Thymus (tissue), 11 donors: ENCODE data around the gene LARP4B. TPM values are rescaled to one million over a fixed set of nuclear protein-coding genes. Genes with fewer than 3 reads are reported as not detected.

Experiments
- DNase-seq, 9 donors: peaks; one replicate each; pipeline ENCODE4 v3.0.0-alpha.2; 2013; ENCODE audit warnings: low spot score in 9 of 9, low read depth in 6 of 9, missing footprints in 1 of 9
- H3K27ac ChIP-seq, 2 donors: one replicate each; pipeline ENCODE4 v1.5.1; 2013; ENCODE audit warnings: control low read depth in 1 of 2, low read depth in 1 of 2, low read length in 1 of 2, mild to moderate bottlenecking in 1 of 2, moderate library complexity in 1 of 2
- H3K27me3 ChIP-seq, 2 donors: one replicate each; pipeline ENCODE4 v1.5.1; 2013; ENCODE audit warnings: low read length in 1 of 2; ENCODE audit not compliant: control insufficient read depth in 2 of 2, insufficient read depth in 1 of 2
- H3K36me3 ChIP-seq, 2 donors: one replicate each; pipeline ENCODE4 v1.5.1; 2013; ENCODE audit warnings: low read length in 1 of 2, mild to moderate bottlenecking in 1 of 2, moderate library complexity in 1 of 2; ENCODE audit not compliant: control insufficient read depth in 2 of 2, insufficient read depth in 2 of 2
- H3K4me1 ChIP-seq, 2 donors: one replicate each; pipeline ENCODE4 v1.5.1; 2013; ENCODE audit warnings: low read length in 2 of 2; ENCODE audit not compliant: control insufficient read depth in 2 of 2, insufficient read depth in 2 of 2
- H3K4me3 ChIP-seq, 2 donors: one replicate each; pipeline ENCODE4 v1.5.1; 2013; ENCODE audit warnings: low read length in 2 of 2, control low read depth in 1 of 2, mild to moderate bottlenecking in 1 of 2
- H3K9me3 ChIP-seq, 2 donors: one replicate each; pipeline ENCODE4 v1.5.1; 2013; ENCODE audit warnings: low read length in 1 of 2, mild to moderate bottlenecking in 1 of 2; ENCODE audit not compliant: control insufficient read depth in 2 of 2, insufficient read depth in 1 of 2
- WGBS: extraction: QIAGEN DNeasy Blood & Tissue Kit; methylation state at CpG from one replicate; pipeline ENCODE4 v1.1.7; 2013; 5-methylcytosine and 5-hydroxymethylcytosine counted together
- polyA plus RNA-seq: library from polyadenylated mRNA; stranded (reverse); fragments of 200-250 nt; gene quantifications from one replicate; pipeline ENCODE4 v1.2.3, GENCODE V29; 2013
- total RNA-seq: library from RNA; stranded (reverse); fragments of 120-200 nt; gene quantifications from one replicate; pipeline ENCODE4 v1.2.4, GENCODE V29; 2013
- donor health status: healthy.

Gene LARP4B
- total and polyA plus RNA-seq, 2 donors = 19.3 to 22.0 TPM

- Histone ChIP-seq H3K36me3 (no peaks in the 10 kb centered on the region), H3K9me3 (no peaks in the 10 kb centered on the region), H3K4me3 (no peak overlapping the region), H3K4me1 (no peaks in the 10 kb centered on the region), H3K27ac (no peak overlapping the region), H3K27me3 (peaks cover 16 to 21% of the 10 kb centered on the region in 2 donors)
- 89% methylated on average over 32 of the region's 32 CpGs for WGBS
- DNase-seq = no peak
Observed at GRCh38 chr10:782751-783648, 148.5 kb downstream of the LARP4B start.

- 97% methylated on average over 21 of the region's 21 CpGs for WGBS
- Histone ChIP-seq H3K27me3 (peaks cover 9 to 16% of the 10 kb centered on the region in 2 donors), H3K36me3 (no peaks in the 10 kb centered on the region), H3K27ac (no peak overlapping the region), H3K4me3 (no peak overlapping the region), H3K4me1 (no peaks in the 10 kb centered on the region), H3K9me3 (no peaks in the 10 kb centered on the region)
- no peak for DNase-seq
Observed at GRCh38 chr10:780536-781524, 150.7 kb downstream of the LARP4B start.

DNA sequence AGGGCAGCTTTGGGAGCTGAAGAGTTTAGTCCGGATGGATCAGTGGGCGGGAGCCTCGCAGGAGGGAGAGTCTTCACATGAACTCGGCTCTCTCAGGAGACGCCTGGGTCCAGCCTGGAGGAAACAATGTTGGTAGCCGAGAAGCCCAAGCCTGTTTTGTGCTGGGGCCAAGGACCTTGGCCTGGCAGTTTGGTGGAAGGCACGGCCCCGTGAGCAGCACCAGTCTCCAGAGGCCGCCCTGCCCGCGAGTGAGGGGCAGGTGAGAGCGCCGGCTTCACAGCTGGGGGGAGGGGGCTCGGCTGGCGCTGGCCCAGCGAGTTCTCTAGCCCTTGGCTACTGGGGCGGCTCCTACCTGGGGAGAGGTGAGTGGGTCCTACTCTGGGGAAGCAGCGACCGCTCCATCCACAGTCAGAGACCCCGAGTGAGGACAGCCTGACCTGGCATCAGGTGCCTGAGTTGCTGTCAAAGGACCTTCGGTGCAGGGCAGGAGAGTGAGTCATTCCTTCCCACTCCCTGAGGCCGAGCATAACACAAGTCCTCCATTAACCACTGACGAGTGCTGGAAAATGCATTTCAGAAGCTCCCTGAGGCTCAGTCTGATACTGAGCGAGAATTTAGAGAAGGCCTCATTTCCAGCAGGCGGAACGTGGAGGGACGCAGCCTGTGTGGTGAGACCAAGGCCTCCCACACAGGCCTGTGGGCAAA lies 152.7 kb downstream of the LARP4B start:
- Histone ChIP-seq H3K9me3 (no peaks in the 10 kb centered on the region), H3K27ac (no peak overlapping the region), H3K4me1 (no peaks in the 10 kb centered on the region), H3K36me3 (no peaks in the 10 kb centered on the region), H3K27me3 (no peaks in the 10 kb centered on the region), H3K4me3 (no peak overlapping the region)
- WGBS = 82% methylated on average over 27 of the region's 27 CpGs
- DNase-seq = no peak

- no peak for DNase-seq
- H3K27me3 ChIP-seq = no peaks in the 10 kb centered on the region
- 81% methylated on average over 16 of the region's 16 CpGs for WGBS
Observed at GRCh38 chr10:777913-778479, 153.5 kb downstream of the LARP4B start.

DNA sequence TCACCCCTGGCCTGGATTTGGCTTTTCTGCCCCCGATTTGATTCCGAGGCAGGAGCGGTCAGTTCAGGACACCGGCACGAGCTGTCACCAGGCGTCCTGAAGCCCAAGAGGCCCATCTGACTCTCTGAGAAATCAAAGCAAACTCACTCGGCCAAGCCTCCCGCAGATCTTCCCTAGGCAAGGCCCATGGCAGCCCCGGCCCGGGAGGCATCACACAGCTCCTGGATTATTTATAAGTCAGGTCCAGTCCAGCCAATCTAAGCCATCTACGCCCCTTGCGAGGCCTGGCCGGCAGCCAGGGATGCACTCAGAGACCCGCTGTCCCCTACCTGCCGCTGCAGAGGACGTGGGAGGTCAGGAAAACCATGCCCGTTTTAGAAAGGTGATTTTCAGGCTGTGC lies 154.7 kb downstream of the LARP4B start:
- H3K4me3 ChIP-seq = no peak overlapping the region
- no peaks in the 10 kb centered on the region for H3K9me3 ChIP-seq
- H3K4me1 ChIP-seq = no peaks in the 10 kb centered on the region
- WGBS = 95% methylated on average over 17 of the region's 17 CpGs
- no peaks in the 10 kb centered on the region for H3K36me3 ChIP-seq
- no peak for DNase-seq
- no peaks in the 10 kb centered on the region for H3K27me3 ChIP-seq
- no peak overlapping the region for H3K27ac ChIP-seq

More at GRCh38 chr10:777913-778479, 153.5 kb downstream of the LARP4B start:
- no peaks in the 10 kb centered on the region for H3K4me1 ChIP-seq
- H3K9me3 ChIP-seq = no peaks in the 10 kb centered on the region
- no peak overlapping the region for H3K27ac ChIP-seq
- no peaks in the 10 kb centered on the region for H3K36me3 ChIP-seq
- no peak overlapping the region for H3K4me3 ChIP-seq

DNA sequence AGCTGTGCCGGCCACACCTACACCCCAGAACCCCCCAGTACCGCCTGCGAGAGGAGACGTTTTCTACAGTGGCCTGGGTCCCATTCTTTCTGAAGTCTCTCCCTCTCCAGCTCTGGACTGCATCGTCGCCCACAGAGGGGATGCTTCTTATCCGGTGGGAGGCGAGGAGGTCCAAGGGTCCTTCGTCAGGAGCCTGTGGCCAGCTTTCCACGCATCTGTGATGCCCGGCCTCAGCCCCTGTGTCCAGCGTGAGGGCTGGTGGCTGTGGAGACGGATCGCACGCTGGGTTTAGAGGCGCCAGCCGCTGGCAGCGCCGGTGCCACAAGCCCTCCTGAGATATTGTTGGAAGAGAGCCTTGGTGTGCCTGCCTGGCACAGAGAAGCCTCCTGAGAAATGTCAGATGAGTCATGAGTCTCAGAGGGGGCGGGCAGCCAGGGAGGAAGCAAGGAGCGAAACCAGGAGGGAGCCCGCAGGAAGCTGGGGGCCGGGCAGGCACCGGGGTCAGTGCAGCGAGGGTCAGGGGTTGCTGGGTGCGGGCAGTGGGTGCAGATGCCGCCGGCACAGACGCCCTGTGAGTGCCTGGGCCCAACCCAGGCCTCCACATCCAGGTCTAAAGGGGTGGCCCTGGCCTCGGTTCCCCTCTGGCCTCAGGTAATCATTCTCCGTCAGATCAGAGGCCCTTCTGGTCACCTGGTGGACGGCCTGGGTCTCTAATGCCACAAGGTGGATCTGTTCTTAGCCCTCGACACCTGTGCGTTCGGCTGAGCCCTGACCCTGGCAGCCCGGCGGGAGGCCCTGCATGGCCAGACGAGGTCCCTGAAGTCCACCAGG lies 156.0 kb downstream of the LARP4B start:
- 89% methylated on average over 38 of the region's 38 CpGs for WGBS
- Histone ChIP-seq H3K36me3 (no peaks in the 10 kb centered on the region), H3K9me3 (peaks cover 0 to 2% of the 10 kb centered on the region in 2 donors), H3K4me1 (no peaks in the 10 kb centered on the region), H3K27me3 (no peaks in the 10 kb centered on the region), H3K4me3 (no peak overlapping the region), H3K27ac (no peak overlapping the region)
- DNase-seq = no peak

DNA sequence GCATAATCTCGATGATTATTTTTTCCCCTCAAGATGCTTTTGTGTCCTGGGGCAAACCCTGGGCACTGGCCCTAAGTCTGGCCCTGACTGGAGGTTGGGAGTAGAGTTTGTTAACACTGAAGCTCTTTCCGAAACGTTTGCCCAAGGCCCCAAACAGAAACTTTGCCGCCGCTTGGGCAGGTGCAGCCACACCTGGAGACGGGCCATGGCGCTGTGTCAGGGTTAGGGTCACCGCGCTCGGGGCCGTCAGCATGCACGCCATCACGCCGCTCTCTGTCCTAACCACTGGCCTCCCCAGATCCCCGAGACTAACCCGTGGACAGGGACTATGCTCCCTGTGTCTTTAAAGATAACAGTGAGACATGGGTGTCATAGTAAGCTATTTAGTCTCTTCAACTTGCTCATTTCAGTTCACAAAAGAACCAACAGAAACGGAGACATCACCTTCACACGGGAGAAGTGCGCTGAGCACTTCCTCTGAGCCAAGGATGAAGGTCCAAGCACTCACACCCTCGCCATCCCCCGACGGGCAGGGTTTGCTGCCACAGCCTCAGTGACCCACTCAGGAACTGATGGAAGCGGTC lies 156.8 kb downstream of the LARP4B start:
- no peaks in the 10 kb centered on the region for H3K36me3 ChIP-seq
- DNase-seq = no peak
- H3K9me3 ChIP-seq = peaks cover 0 to 2% of the 10 kb centered on the region in 2 donors
- no peaks in the 10 kb centered on the region for H3K27me3 ChIP-seq
- H3K4me3 ChIP-seq = no peak overlapping the region
- H3K27ac ChIP-seq = no peak overlapping the region
- 90% methylated on average over 23 of the region's 23 CpGs for whole genome bisulfite sequencing
- H3K4me1 ChIP-seq = no peaks in the 10 kb centered on the region

GRCh38 chr10:774223-774622 lies 157.3 kb downstream of the LARP4B start:
- H3K27ac ChIP-seq = no peak overlapping the region
- no peaks in the 10 kb centered on the region for H3K4me1 ChIP-seq
- H3K9me3 ChIP-seq = peaks cover 0 to 2% of the 10 kb centered on the region in 2 donors
- 91% methylated on average over 13 of the region's 13 CpGs for WGBS
- DNase-seq = no peak
- H3K4me3 ChIP-seq = no peak overlapping the region
- H3K36me3 ChIP-seq = no peaks in the 10 kb centered on the region
- H3K27me3 ChIP-seq = no peaks in the 10 kb centered on the region
